IMR-90 (cell line): Measurements from ENCODE around the gene SKAP1. TPM values are rescaled to one million over a fixed set of nuclear protein-coding genes. Genes with fewer than 3 reads are reported as not detected.
A peak's percentile ranks its signal among the peaks of the same experiment; 100 is the strongest.

ENCODE experiments used
- ATAC-seq: fragments of 200-7000 bp; cut with Tn5 transposase; 2 replicates; pipeline ENCODE4 v1.9.1; 2020; ENCODE audit warnings: low read depth, mild to moderate bottlenecking, moderate library complexity
- BruUV-seq: library from RNA; stranded (reverse); fragments of 400-500 nt; replicated peaks from 2 replicates; lab custom pipeline; 2021; lab: Mats Ljungman, UMichigan
- CTCF ChIA-PET: fragments of 300-600 bp; formaldehyde crosslinking; extraction: SDS; loops from one replicate; lab custom pipeline; 2021; ENCODE audit warnings: antibody characterized with exemption; lab: Yijun Ruan, JAX
- POLR2A ChIA-PET: fragments of 300-600 bp; sonication (Branson Sonifier 250); formaldehyde crosslinking; loops from one replicate; lab custom pipeline; 2022; ENCODE audit warnings: antibody characterized with exemption; ENCODE audit not compliant: unreplicated experiment; lab: Charles Lee
- DNase-seq: peaks from one replicate; pipeline ENCODE4 v3.0.0; 2013
- H2AFZ ChIP-seq: replicated peaks from 2 replicates; pipeline ENCODE3; 2013; ENCODE audit warnings: low read length, mild to moderate bottlenecking; ENCODE audit not compliant: poor library complexity
- H2AK5ac ChIP-seq: 2 replicates; pipeline ENCODE4 v1.6.1; 2013; ENCODE audit warnings: low read depth, low read length, inconsistent platforms
- H2AK9ac ChIP-seq: replicated peaks from 2 replicates; pipeline ENCODE3; 2013; ENCODE audit warnings: mild to moderate bottlenecking, low read depth, low read length, moderate library complexity; ENCODE audit not compliant: poor library complexity
- H2BK120ac ChIP-seq: 2 replicates; pipeline ENCODE4 v1.6.1; 2013; ENCODE audit warnings: low read depth, low read length, inconsistent platforms
- H2BK15ac ChIP-seq: 3 replicates; pipeline ENCODE4 v1.6.1; 2013; ENCODE audit warnings: low read depth, low read length, inconsistent platforms
- H2BK20ac ChIP-seq: 2 replicates; pipeline ENCODE4 v1.6.1; 2013; ENCODE audit warnings: low read depth, mild to moderate bottlenecking, inconsistent platforms, low read length, moderate library complexity
- H2BK5ac ChIP-seq: 2 replicates; pipeline ENCODE4 v1.6.1; 2013; ENCODE audit warnings: mild to moderate bottlenecking, low read depth, low read length, inconsistent platforms; ENCODE audit not compliant: poor library complexity, severe bottlenecking
- H3K14ac ChIP-seq: replicated peaks from 2 replicates; pipeline ENCODE4 v1.6.1; 2013; ENCODE audit warnings: low read depth, low read length, inconsistent platforms
- H3K18ac ChIP-seq: 2 replicates; pipeline ENCODE4 v1.6.1; 2013; ENCODE audit warnings: low read depth, low read length, control low read depth
- H3K23ac ChIP-seq: 2 replicates; pipeline ENCODE4 v1.6.1; 2013; ENCODE audit warnings: low read depth, low read length, inconsistent platforms
- H3K27ac ChIP-seq: 2 replicates; pipeline ENCODE4 v1.5.1; 2013; ENCODE audit warnings: mild to moderate bottlenecking, control low read depth, low read length; ENCODE audit not compliant: insufficient read depth
- H3K27me3 ChIP-seq: 2 replicates; pipeline ENCODE4 v1.6.1; 2013; ENCODE audit warnings: low read length; ENCODE audit not compliant: control insufficient read depth, insufficient read depth
- H3K36me3 ChIP-seq: 2 replicates; pipeline ENCODE4 v1.6.1; 2013; ENCODE audit warnings: low read length, mixed read lengths; ENCODE audit not compliant: control insufficient read depth, insufficient read depth
- H3K4ac ChIP-seq: 2 replicates; pipeline ENCODE4 v1.6.1; 2013; ENCODE audit warnings: low read depth, low read length, inconsistent platforms
- H3K4me1 ChIP-seq: 2 replicates; pipeline ENCODE4 v1.6.1; 2013; ENCODE audit warnings: low read length, mixed read lengths; ENCODE audit not compliant: control insufficient read depth, insufficient read depth
- H3K4me2 ChIP-seq: 2 replicates; pipeline ENCODE4 v1.6.1; 2013; ENCODE audit warnings: low read depth, mild to moderate bottlenecking, control low read depth, low read length, moderate library complexity
- H3K4me3 ChIP-seq: 2 replicates; pipeline ENCODE4 v1.5.1; 2013; ENCODE audit warnings: low read depth, mild to moderate bottlenecking, control low read depth, low read length, moderate library complexity; ENCODE audit not compliant: insufficient read depth
- H3K56ac ChIP-seq: 2 replicates; pipeline ENCODE4 v1.6.1; 2013; ENCODE audit warnings: low read length, inconsistent platforms; ENCODE audit not compliant: insufficient read depth; ENCODE audit errors: extremely low read depth
- H3K79me1 ChIP-seq, 2 experiments: 2 replicates each; pipeline ENCODE4 v1.6.1; 2013; ENCODE audit warnings: low read length in 2 of 2, inconsistent platforms in 1 of 2, low read depth in 1 of 2
- H3K9ac ChIP-seq: 2 replicates; pipeline ENCODE4 v1.6.1; 2013; ENCODE audit warnings: low read depth, low read length, control low read depth
- H3K9me1 ChIP-seq: 2 replicates; pipeline ENCODE4 v1.6.1; 2013; ENCODE audit warnings: low read length, inconsistent platforms; ENCODE audit not compliant: insufficient read depth
- H3K9me3 ChIP-seq: 2 replicates; pipeline ENCODE4 v1.6.1; 2013; ENCODE audit warnings: low read length; ENCODE audit not compliant: control insufficient read depth, insufficient read depth
- H4K20me1 ChIP-seq: 2 replicates; pipeline ENCODE4 v1.6.1; 2013; ENCODE audit warnings: low read length, inconsistent platforms; ENCODE audit not compliant: insufficient read depth
- H4K5ac ChIP-seq: 2 replicates; pipeline ENCODE4 v1.6.1; 2013; ENCODE audit warnings: mild to moderate bottlenecking, low read depth, low read length, control low read depth
- H4K8ac ChIP-seq, 2 experiments: 2 replicates each; pipeline ENCODE4 v1.6.1; 2013; ENCODE audit warnings: low read depth in 2 of 2, low read length in 2 of 2, control low read depth in 1 of 2, inconsistent platforms in 1 of 2
- H4K91ac ChIP-seq: 2 replicates; pipeline ENCODE4 v1.6.1; 2013; ENCODE audit warnings: low read depth, low read length, inconsistent platforms; ENCODE audit not compliant: insufficient read depth
- CEBPB ChIP-seq: IDR thresholded peaks from 2 replicates; pipeline ENCODE4 v1.6.1; 2012; ENCODE audit warnings: low read depth, low read length, improper control_type of control experiment
- MAFK ChIP-seq: IDR thresholded peaks from 2 replicates; pipeline ENCODE4 v1.6.1; 2012; ENCODE audit warnings: low read depth, low read length, improper control_type of control experiment
- MAZ ChIP-seq: IDR thresholded peaks from 2 replicates; pipeline ENCODE4 v1.6.1; 2012; ENCODE audit warnings: low read depth, mild to moderate bottlenecking, low read length, improper control_type of control experiment, moderate library complexity, borderline replicate concordance
- MXI1 ChIP-seq: IDR thresholded peaks from 2 replicates; pipeline ENCODE4 v1.6.1; 2012; ENCODE audit warnings: low read depth, mild to moderate bottlenecking, low read length, moderate library complexity, borderline replicate concordance
- NFE2L2 ChIP-seq: fragments of 150-350 bp; IDR thresholded peaks from 2 replicates; pipeline ENCODE4 v1.6.1; 2016; ENCODE audit warnings: low read depth, mild to moderate bottlenecking, low read length
- RAD21 ChIP-seq: IDR thresholded peaks from 2 replicates; pipeline ENCODE4 v1.6.1; 2012; ENCODE audit warnings: low read length, improper control_type of control experiment
- SMC3 ChIP-seq: fragments of 150-350 bp; IDR thresholded peaks from 2 replicates; pipeline ENCODE4 v1.6.1; 2016; ENCODE audit warnings: low read depth, mild to moderate bottlenecking, antibody characterized with exemption, low read length, moderate library complexity
- WGBS, 2 experiments: methylation state at CpG; one replicate each; pipeline versions ENCODE4 v1.1.5 to v1.1.7; 2013; ENCODE audit warnings: missing lambda C conversion rate in 2 of 2; ENCODE audit not compliant: insufficient read length in 1 of 2; ENCODE audit errors: extremely low coverage in 2 of 2; 5-methylcytosine and 5-hydroxymethylcytosine counted together
- dilution Hi-C: fragments of 300-500 bp; cut with HindIII; formaldehyde crosslinking; loops from one replicate; pipeline ENCODE4 v1.14.3; 2018; ENCODE audit warnings: low sequenced_read_pairs; ENCODE audit not compliant: unreplicated experiment
- in situ Hi-C: fragments of 300-500 bp; cut with MboI; formaldehyde crosslinking; loops from 3 replicates; pipeline ENCODE4 v1.14.3; 2019; ENCODE audit warnings: low sequenced_read_pairs, inconsistent platforms, mixed read lengths
- intact Hi-C: fragments of 100-400 bp; cut with micrococcal nuclease; formaldehyde crosslinking; loops from 2 replicates; pipeline ENCODE4 v1.10.0; 2022
- polyA plus RNA-seq, 3 experiments: library from polyadenylated mRNA; depleted of rRNA; stranded (reverse); fragments of >200 nt; gene quantifications; 2 replicates each; pipeline ENCODE4 v1.2.3, GENCODE V29; 2012; ENCODE audit warnings: low replicate concordance in 1 of 3
- total RNA-seq: library from RNA; depleted of rRNA; stranded (reverse); fragments of >200 nt; gene quantifications from 2 replicates; pipeline ENCODE4 v1.2.3, GENCODE V29; 2012
- TF ChIP-seq, protein P1 (sequence below): fragments of 150-350 bp; IDR thresholded peaks from 2 replicates; pipeline ENCODE4 v1.6.1; 2017; ENCODE audit warnings: mild to moderate bottlenecking, antibody characterized with exemption, low read length, low read depth

The SKAP1 gene
- total and polyA plus RNA-seq, 2 of the 4 experiments (the other 2 are of a cell fraction), result not detected

GRCh38 chr17:48270899-48271298 is 159.1 kb downstream of the SKAP1 start:
- H3K9me3 ChIP-seq, result no peaks in the 10 kb centered on the region
- no peak overlapping the region for H2AFZ ChIP-seq
- H2AK5ac ChIP-seq, result no peak overlapping the region
- 60% methylated on average over 1 of the region's 2 CpGs; no CpG with 5 or more reads in 1 of the 2 experiments for WGBS, 2 experiments
- ATAC-seq (no peak), DNase-seq (no peak)
- H4K91ac ChIP-seq, result no peak overlapping the region
- H2AK9ac ChIP-seq, result no peak overlapping the region
- dilution Hi-C loops (no loop called here), intact Hi-C loops (no loop called here), in situ Hi-C loops (no loop called here)
- H3K79me1 ChIP-seq, result no peaks in the 10 kb centered on the region
- TF ChIP-seq MAFK (peak; percentile 65), SMC3 (no peak), MXI1 (no peak), RAD21 (no peak), MAZ (no peak), CEBPB (no peak), NFE2L2 (no peak)
- TF ChIP-seq, protein P1, sequence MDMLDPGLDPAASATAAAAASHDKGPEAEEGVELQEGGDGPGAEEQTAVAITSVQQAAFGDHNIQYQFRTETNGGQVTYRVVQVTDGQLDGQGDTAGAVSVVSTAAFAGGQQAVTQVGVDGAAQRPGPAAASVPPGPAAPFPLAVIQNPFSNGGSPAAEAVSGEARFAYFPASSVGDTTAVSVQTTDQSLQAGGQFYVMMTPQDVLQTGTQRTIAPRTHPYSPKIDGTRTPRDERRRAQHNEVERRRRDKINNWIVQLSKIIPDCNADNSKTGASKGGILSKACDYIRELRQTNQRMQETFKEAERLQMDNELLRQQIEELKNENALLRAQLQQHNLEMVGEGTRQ, result no peak
- no peak overlapping the region for H3K4me3 ChIP-seq
- no peak overlapping the region for H3K23ac ChIP-seq
- no peak overlapping the region for H3K27ac ChIP-seq
- no peaks in the 10 kb centered on the region for H3K36me3 ChIP-seq
- no peak overlapping the region for H2BK15ac ChIP-seq
- H4K5ac ChIP-seq, result no peak overlapping the region
- ChIA-PET POLR2A (no interaction called here), CTCF (no interaction called here)
- no peak overlapping the region for H3K56ac ChIP-seq
- no peak overlapping the region for H2BK20ac ChIP-seq
- no peaks in the 10 kb centered on the region for H3K4me1 ChIP-seq
- no peak overlapping the region for H3K18ac ChIP-seq
- H2BK120ac ChIP-seq, result no peak overlapping the region
- no peak overlapping the region for H3K4me2 ChIP-seq
- H4K8ac ChIP-seq, result no peak overlapping the region
- H3K4ac ChIP-seq, result no peak overlapping the region
- no peaks in the 10 kb centered on the region for H3K9me1 ChIP-seq
- peaks cover 23% of the 10 kb centered on the region for H3K27me3 ChIP-seq
- H4K20me1 ChIP-seq, result no peaks in the 10 kb centered on the region
- no peak overlapping the region for H3K14ac ChIP-seq
- H2BK5ac ChIP-seq, result no peak overlapping the region
- no TSS peak for BruUV-seq
- no peak overlapping the region for H3K9ac ChIP-seq
